ENCODE measurements around the gene OMG. TPM values are rescaled to one million over a fixed set of nuclear protein-coding genes. Genes with fewer than 3 reads are reported as not detected.

OMG gene
- polyA plus RNA-seq, 1 of the 3 experiments (the other 2 are of a cell fraction), result 0.61 TPM

DNA sequence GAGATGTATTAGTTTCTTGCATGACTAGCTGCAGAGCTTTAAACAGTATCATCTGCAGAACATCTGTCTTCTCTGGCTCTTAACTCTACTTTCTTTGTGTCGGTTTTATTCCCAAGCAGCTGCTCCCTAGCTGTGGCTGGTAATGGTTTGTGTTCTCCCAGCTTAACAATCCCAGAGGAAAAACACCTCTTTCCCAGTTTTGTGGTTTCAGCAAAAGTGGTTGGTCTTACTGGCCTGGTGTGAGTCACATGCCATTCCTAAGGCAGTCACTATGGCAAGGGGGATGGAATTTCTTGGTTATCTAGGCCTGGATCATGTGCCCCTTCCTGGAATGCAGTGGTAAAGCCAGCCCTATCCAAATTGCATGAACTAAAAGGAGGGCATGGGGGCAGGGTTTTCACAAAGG is 27.5 kb downstream of the OMG start:
- H3K27ac ChIP-seq (ENCODE audit: low read depth in 2 of 2, low read length in 1 of 2), result peak overlapping the region; percentile 79 to 91
- H3K4me1 ChIP-seq (ENCODE audit: control insufficient read depth in 1 of 2, insufficient read depth in 2 of 2, low read depth in 1 of 2, low read length in 1 of 2), result peaks cover 5 to 32% of the 10 kb centered on the region in 2 experiments
- peaks cover 28 to 66% of the 10 kb centered on the region in 2 experiments for H3K36me3 ChIP-seq (replicated peaks in 1 of 2; ENCODE audit: control insufficient read depth in 1 of 2, insufficient read depth in 2 of 2, low read length in 1 of 2)
- peak overlapping the region; percentile 49; the same call in 1 of the 2 replicates for H3K4me2 ChIP-seq
- no peaks in the 10 kb centered on the region for H4K20me1 ChIP-seq (ENCODE audit: insufficient read depth)
- H3K9ac ChIP-seq, result peak overlapping the region; percentile 20; the same call in 1 of the 2 replicates
- no peak overlapping the region for H2AFZ ChIP-seq (ENCODE audit: low read depth)
- 0% methylated on average over 1 of the region's 1 CpG for WGBS (ENCODE audit: low lambda C conversion rate)
- no peak for DNase-seq
- H3K79me2 ChIP-seq (ENCODE audit: insufficient read depth), result peaks cover 4% of the 10 kb centered on the region; the same call in 1 of the 2 replicates
- peaks cover 4% of the 10 kb centered on the region; the same call in 1 of the 2 replicates for H3K9me2 ChIP-seq
- H3K4me3 ChIP-seq (ENCODE audit: low read depth in 2 of 2, low read length in 1 of 2), result no peak overlapping the region
- ChIA-PET POLR2A (no interaction called here), CTCF (no interaction called here)
- H3K27me3 ChIP-seq (ENCODE audit: insufficient read depth), result no peaks in the 10 kb centered on the region
- H3K9me3 ChIP-seq, result no peaks in the 10 kb centered on the region
- peaks cover 46% of the 10 kb centered on the region for H3F3A ChIP-seq (replicated peaks; ENCODE audit: insufficient read depth)
- TF ChIP-seq FOXM1 (IDR thresholded peaks at IDR 0.05; ENCODE audit: low read depth), result peak; percentile 88
- TF ChIP-seq FOSL2 (IDR thresholded peaks at IDR 0.05; ENCODE audit: borderline replicate concordance, low read depth), result peak; percentile 92
- TF ChIP-seq, protein P1, sequence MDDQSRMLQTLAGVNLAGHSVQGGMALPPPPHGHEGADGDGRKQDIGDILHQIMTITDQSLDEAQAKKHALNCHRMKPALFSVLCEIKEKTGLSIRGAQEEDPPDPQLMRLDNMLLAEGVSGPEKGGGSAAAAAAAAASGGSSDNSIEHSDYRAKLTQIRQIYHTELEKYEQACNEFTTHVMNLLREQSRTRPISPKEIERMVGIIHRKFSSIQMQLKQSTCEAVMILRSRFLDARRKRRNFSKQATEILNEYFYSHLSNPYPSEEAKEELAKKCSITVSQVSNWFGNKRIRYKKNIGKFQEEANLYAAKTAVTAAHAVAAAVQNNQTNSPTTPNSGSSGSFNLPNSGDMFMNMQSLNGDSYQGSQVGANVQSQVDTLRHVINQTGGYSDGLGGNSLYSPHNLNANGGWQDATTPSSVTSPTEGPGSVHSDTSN (IDR thresholded peaks at IDR 0.05), result peak; percentile 79; the same call in 1 of the 2 replicates
- peak; percentile 96 for TF ChIP-seq RXRA (IDR thresholded peaks at IDR 0.05; ENCODE audit: borderline replicate concordance, low read depth)
- TF ChIP-seq, protein P2, sequence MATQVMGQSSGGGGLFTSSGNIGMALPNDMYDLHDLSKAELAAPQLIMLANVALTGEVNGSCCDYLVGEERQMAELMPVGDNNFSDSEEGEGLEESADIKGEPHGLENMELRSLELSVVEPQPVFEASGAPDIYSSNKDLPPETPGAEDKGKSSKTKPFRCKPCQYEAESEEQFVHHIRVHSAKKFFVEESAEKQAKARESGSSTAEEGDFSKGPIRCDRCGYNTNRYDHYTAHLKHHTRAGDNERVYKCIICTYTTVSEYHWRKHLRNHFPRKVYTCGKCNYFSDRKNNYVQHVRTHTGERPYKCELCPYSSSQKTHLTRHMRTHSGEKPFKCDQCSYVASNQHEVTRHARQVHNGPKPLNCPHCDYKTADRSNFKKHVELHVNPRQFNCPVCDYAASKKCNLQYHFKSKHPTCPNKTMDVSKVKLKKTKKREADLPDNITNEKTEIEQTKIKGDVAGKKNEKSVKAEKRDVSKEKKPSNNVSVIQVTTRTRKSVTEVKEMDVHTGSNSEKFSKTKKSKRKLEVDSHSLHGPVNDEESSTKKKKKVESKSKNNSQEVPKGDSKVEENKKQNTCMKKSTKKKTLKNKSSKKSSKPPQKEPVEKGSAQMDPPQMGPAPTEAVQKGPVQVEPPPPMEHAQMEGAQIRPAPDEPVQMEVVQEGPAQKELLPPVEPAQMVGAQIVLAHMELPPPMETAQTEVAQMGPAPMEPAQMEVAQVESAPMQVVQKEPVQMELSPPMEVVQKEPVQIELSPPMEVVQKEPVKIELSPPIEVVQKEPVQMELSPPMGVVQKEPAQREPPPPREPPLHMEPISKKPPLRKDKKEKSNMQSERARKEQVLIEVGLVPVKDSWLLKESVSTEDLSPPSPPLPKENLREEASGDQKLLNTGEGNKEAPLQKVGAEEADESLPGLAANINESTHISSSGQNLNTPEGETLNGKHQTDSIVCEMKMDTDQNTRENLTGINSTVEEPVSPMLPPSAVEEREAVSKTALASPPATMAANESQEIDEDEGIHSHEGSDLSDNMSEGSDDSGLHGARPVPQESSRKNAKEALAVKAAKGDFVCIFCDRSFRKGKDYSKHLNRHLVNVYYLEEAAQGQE (IDR thresholded peaks at IDR 0.05; ENCODE audit: low read depth, low read length), result peak; percentile 85
- peak; percentile 69; the same call in 1 of the 2 replicates for TF ChIP-seq MEF2A (IDR thresholded peaks at IDR 0.05; ENCODE audit: borderline replicate concordance, low read depth)
- TF ChIP-seq SMC3 (IDR thresholded peaks at IDR 0.05; ENCODE audit: low read depth, low read length), result no peak
- TF ChIP-seq, protein P3, sequence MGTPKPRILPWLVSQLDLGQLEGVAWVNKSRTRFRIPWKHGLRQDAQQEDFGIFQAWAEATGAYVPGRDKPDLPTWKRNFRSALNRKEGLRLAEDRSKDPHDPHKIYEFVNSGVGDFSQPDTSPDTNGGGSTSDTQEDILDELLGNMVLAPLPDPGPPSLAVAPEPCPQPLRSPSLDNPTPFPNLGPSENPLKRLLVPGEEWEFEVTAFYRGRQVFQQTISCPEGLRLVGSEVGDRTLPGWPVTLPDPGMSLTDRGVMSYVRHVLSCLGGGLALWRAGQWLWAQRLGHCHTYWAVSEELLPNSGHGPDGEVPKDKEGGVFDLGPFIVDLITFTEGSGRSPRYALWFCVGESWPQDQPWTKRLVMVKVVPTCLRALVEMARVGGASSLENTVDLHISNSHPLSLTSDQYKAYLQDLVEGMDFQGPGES (IDR thresholded peaks at IDR 0.05; ENCODE audit: low read depth, low read length), result no peak
- TF ChIP-seq EP300 (IDR thresholded peaks at IDR 0.05; ENCODE audit: borderline replicate concordance in 1 of 2, low read depth in 1 of 2, low read length in 1 of 2), result peak in 1 of 2 experiments; percentile 98; a peak in 2 of 4 replicates
- TF ChIP-seq, protein P4, sequence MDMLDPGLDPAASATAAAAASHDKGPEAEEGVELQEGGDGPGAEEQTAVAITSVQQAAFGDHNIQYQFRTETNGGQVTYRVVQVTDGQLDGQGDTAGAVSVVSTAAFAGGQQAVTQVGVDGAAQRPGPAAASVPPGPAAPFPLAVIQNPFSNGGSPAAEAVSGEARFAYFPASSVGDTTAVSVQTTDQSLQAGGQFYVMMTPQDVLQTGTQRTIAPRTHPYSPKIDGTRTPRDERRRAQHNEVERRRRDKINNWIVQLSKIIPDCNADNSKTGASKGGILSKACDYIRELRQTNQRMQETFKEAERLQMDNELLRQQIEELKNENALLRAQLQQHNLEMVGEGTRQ (IDR thresholded peaks at IDR 0.05; ENCODE audit: borderline replicate concordance, low read depth, low read length), result peak; percentile 52; the same call in 1 of the 2 replicates
- no peak for TF ChIP-seq GABPA (IDR thresholded peaks at IDR 0.05; ENCODE audit: low read depth)
- TF ChIP-seq ELF1 (IDR thresholded peaks at IDR 0.05), result no peak; the same call in 1 of the 2 replicates
- TF ChIP-seq, protein P5, sequence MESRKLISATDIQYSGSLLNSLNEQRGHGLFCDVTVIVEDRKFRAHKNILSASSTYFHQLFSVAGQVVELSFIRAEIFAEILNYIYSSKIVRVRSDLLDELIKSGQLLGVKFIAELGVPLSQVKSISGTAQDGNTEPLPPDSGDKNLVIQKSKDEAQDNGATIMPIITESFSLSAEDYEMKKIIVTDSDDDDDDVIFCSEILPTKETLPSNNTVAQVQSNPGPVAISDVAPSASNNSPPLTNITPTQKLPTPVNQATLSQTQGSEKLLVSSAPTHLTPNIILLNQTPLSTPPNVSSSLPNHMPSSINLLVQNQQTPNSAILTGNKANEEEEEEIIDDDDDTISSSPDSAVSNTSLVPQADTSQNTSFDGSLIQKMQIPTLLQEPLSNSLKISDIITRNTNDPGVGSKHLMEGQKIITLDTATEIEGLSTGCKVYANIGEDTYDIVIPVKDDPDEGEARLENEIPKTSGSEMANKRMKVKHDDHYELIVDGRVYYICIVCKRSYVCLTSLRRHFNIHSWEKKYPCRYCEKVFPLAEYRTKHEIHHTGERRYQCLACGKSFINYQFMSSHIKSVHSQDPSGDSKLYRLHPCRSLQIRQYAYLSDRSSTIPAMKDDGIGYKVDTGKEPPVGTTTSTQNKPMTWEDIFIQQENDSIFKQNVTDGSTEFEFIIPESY (IDR thresholded peaks at IDR 0.05; ENCODE audit: borderline replicate concordance, low read depth), result peak; percentile 83
- TF ChIP-seq POLR2AphosphoS5 (IDR thresholded peaks at IDR 0.05; ENCODE audit: low read depth, low read length), result peak; percentile 82; the same call in 1 of the 2 replicates
- TF ChIP-seq RFX5 (IDR thresholded peaks at IDR 0.05; ENCODE audit: low read length), result no peak
- no peak for TF ChIP-seq GATA2 (CRISPR knock-in tag; IDR thresholded peaks at IDR 0.05)
- peak; percentile 95 for TF ChIP-seq TCF12 (IDR thresholded peaks at IDR 0.05)
- peak; percentile 97 for TF ChIP-seq JUND (IDR thresholded peaks at IDR 0.05)
- TF ChIP-seq, protein P6, sequence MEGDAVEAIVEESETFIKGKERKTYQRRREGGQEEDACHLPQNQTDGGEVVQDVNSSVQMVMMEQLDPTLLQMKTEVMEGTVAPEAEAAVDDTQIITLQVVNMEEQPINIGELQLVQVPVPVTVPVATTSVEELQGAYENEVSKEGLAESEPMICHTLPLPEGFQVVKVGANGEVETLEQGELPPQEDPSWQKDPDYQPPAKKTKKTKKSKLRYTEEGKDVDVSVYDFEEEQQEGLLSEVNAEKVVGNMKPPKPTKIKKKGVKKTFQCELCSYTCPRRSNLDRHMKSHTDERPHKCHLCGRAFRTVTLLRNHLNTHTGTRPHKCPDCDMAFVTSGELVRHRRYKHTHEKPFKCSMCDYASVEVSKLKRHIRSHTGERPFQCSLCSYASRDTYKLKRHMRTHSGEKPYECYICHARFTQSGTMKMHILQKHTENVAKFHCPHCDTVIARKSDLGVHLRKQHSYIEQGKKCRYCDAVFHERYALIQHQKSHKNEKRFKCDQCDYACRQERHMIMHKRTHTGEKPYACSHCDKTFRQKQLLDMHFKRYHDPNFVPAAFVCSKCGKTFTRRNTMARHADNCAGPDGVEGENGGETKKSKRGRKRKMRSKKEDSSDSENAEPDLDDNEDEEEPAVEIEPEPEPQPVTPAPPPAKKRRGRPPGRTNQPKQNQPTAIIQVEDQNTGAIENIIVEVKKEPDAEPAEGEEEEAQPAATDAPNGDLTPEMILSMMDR (IDR thresholded peaks at IDR 0.05), result no peak
- TF ChIP-seq MXI1 (IDR thresholded peaks at IDR 0.05; ENCODE audit: low read depth, low read length), result no peak
- TF ChIP-seq TEAD4 (IDR thresholded peaks at IDR 0.05; ENCODE audit: borderline replicate concordance, insufficient read depth), result peak; percentile 99
- peak; percentile 62; the same call in 1 of the 2 replicates for TF ChIP-seq TAF1 (IDR thresholded peaks at IDR 0.05; ENCODE audit: borderline replicate concordance, low read depth, low read length)
- no peak for TF ChIP-seq RCOR1 (IDR thresholded peaks at IDR 0.05; ENCODE audit: low read length)

Measured in SK-N-SH (cell line).